Natural killer cell (primary cell): ENCODE data around the gene ABCC4. TPM values are rescaled to one million over a fixed set of nuclear protein-coding genes. Genes with fewer than 3 reads are reported as not detected.

Experiments used
- ATAC-seq, 3 donors: fragments of 150-1000 bp in 2 of 3; fragments of 200-7000 bp in 1 of 3; cut with Tn5 transposase; 1 replicate in 1 of 3; 2 replicates in 2 of 3; pipeline ENCODE4 v1.10.0; 2021; ENCODE audit warnings: mild to moderate bottlenecking in 2 of 3, moderate library complexity in 2 of 3
- DNase-seq, 2 donors: peaks; one replicate each; pipeline versions ENCODE4 v3.0.0 to v3.0.0-alpha.2; 2013 to 2021; ENCODE audit warnings: mixed read lengths in 1 of 2
- H3K27ac ChIP-seq: one replicate; pipeline ENCODE4 v1.5.1; 2013; ENCODE audit warnings: mild to moderate bottlenecking, low read length
- H3K27me3 ChIP-seq: one replicate; pipeline ENCODE4 v1.6.1; 2013; ENCODE audit warnings: low read length; ENCODE audit not compliant: control insufficient read depth, insufficient read depth
- H3K36me3 ChIP-seq: one replicate; pipeline ENCODE4 v1.6.1; 2013; ENCODE audit warnings: low read length; ENCODE audit not compliant: control insufficient read depth, insufficient read depth
- H3K4me1 ChIP-seq: one replicate; pipeline ENCODE4 v1.6.1; 2013; ENCODE audit warnings: low read length; ENCODE audit not compliant: control insufficient read depth, insufficient read depth
- H3K4me3 ChIP-seq: one replicate; pipeline ENCODE4 v1.5.1; 2013; ENCODE audit warnings: low read length
- H3K9me3 ChIP-seq: one replicate; pipeline ENCODE4 v1.6.1; 2013; ENCODE audit warnings: low read length; ENCODE audit not compliant: control insufficient read depth, insufficient read depth
- H3K27ac Mint-ChIP-seq, 2 donors: one replicate each; pipeline ENCODE4 v1.8.0; 2022; ENCODE audit warnings: mild to moderate bottlenecking in 2 of 2, mixed read lengths in 2 of 2, moderate library complexity in 1 of 2
- H3K27me3 Mint-ChIP-seq, 2 donors: one replicate each; pipeline ENCODE4 v1.8.0; 2022; ENCODE audit warnings: low read depth in 2 of 2, mixed read lengths in 2 of 2
- H3K36me3 Mint-ChIP-seq: one replicate; pipeline ENCODE4 v1.8.0; 2022; ENCODE audit warnings: mixed read lengths
- H3K4me1 Mint-ChIP-seq, 2 donors: one replicate each; pipeline ENCODE4 v1.8.0; 2022; ENCODE audit warnings: mixed read lengths in 2 of 2
- H3K4me3 Mint-ChIP-seq: one replicate; pipeline ENCODE4 v1.8.0; 2022; ENCODE audit warnings: mild to moderate bottlenecking, moderate library complexity, mixed read lengths
- H3K9me3 Mint-ChIP-seq, 2 donors: one replicate each; pipeline ENCODE4 v1.8.0; 2022; ENCODE audit warnings: mixed read lengths in 2 of 2
- CTCF ChIP-seq: fragments of 200-600 bp; IDR thresholded peaks from one replicate; pipeline ENCODE4 v1.8.0; 2022; ENCODE audit warnings: antibody characterized with exemption
- WGBS: methylation state at CpG from one replicate; pipeline ENCODE4 v1.1.7; 2013; ENCODE audit warnings: missing lambda C conversion rate; ENCODE audit not compliant: insufficient coverage; 5-methylcytosine and 5-hydroxymethylcytosine counted together
- intact Hi-C: fragments of 100-400 bp; cut with micrococcal nuclease; formaldehyde crosslinking; loops from one replicate; pipeline ENCODE4 v1.14.2; 2022
- total RNA-seq, 4 donors: library from RNA; stranded (reverse); fragments of 120-200 nt in 1 of 4; gene quantifications; one replicate each; pipeline versions ENCODE4 v1.2.3 to v1.2.4, GENCODE V29; 2013 to 2022

The ABCC4 gene
- total RNA-seq, 3 donors from 2014 or later (not counting 1 experiment from before 2014, with no cell fraction given) = 4.8 to 10.3 (median 6.5) TPM

GRCh38 chr13:95315752-95316151 is 14.5 kb upstream of the ABCC4 start:
- no peak overlapping the region for H3K27ac Mint-ChIP-seq
- WGBS = 84% methylated on average over 3 of the region's 3 CpGs
- no peak for DNase-seq
- intact Hi-C loops = no loop called here
- Histone ChIP-seq H3K4me1 (no peaks in the 10 kb centered on the region), H3K36me3 (no peaks in the 10 kb centered on the region), H3K27me3 (no peaks in the 10 kb centered on the region), H3K4me3 (no peak overlapping the region), H3K9me3 (no peaks in the 10 kb centered on the region), H3K27ac (no peak overlapping the region)
- no peaks in the 10 kb centered on the region for H3K4me1 Mint-ChIP-seq
- no peak for TF ChIP-seq CTCF
- H3K27me3 Mint-ChIP-seq = peaks cover 8% of the 10 kb centered on the region in 2 donors
- H3K4me3 Mint-ChIP-seq = no peak overlapping the region
- no peaks in the 10 kb centered on the region for H3K9me3 Mint-ChIP-seq
- no peaks in the 10 kb centered on the region for H3K36me3 Mint-ChIP-seq
- no peak for ATAC-seq

GRCh38 chr13:95307507-95307906 is 6.3 kb upstream of the ABCC4 start:
- no peak for TF ChIP-seq CTCF
- Mint-ChIP-seq H3K36me3 (no peaks in the 10 kb centered on the region), H3K4me1 (no peaks in the 10 kb centered on the region), H3K9me3 (no peaks in the 10 kb centered on the region), H3K27ac (no peak overlapping the region), H3K27me3 (peaks cover 3 to 8% of the 10 kb centered on the region in 2 donors), H3K4me3 (no peak overlapping the region)
- H3K36me3 ChIP-seq = no peaks in the 10 kb centered on the region
- DNase-seq (no peak), ATAC-seq (peak in 1 of 3 donors; percentile 29)
- no peak overlapping the region for H3K27ac ChIP-seq
- H3K27me3 ChIP-seq = no peaks in the 10 kb centered on the region
- H3K4me1 ChIP-seq = no peaks in the 10 kb centered on the region
- H3K9me3 ChIP-seq = no peaks in the 10 kb centered on the region
- intact Hi-C loops = no loop called here
- WGBS = 91% methylated on average over 6 of the region's 6 CpGs
- no peak overlapping the region for H3K4me3 ChIP-seq

GRCh38 chr13:95304453-95304852 is 3.2 kb upstream of the ABCC4 start:
- ATAC-seq (no peak), DNase-seq (no peak)
- no peaks in the 10 kb centered on the region for H3K36me3 ChIP-seq
- H3K27ac ChIP-seq = no peak overlapping the region
- intact Hi-C loops = loop anchor here (5.0 kb wide), 1 partner anchor 78 kb away; no protein-coding TSS in a partner anchor
- H3K4me1 ChIP-seq = peaks cover 16% of the 10 kb centered on the region
- H3K9me3 Mint-ChIP-seq = no peaks in the 10 kb centered on the region
- H3K36me3 Mint-ChIP-seq = no peaks in the 10 kb centered on the region
- H3K4me3 Mint-ChIP-seq = no peak overlapping the region
- H3K4me1 Mint-ChIP-seq = peaks cover 15 to 16% of the 10 kb centered on the region in 2 donors
- peaks cover 0 to 2% of the 10 kb centered on the region in 2 donors for H3K27me3 Mint-ChIP-seq
- no peaks in the 10 kb centered on the region for H3K27me3 ChIP-seq
- 40% methylated on average over 1 of the region's 2 CpGs for WGBS
- H3K9me3 ChIP-seq = no peaks in the 10 kb centered on the region
- H3K4me3 ChIP-seq = no peak overlapping the region
- TF ChIP-seq CTCF = no peak
- H3K27ac Mint-ChIP-seq = no peak overlapping the region

- no peaks in the 10 kb centered on the region for H3K9me3 Mint-ChIP-seq
- TF ChIP-seq CTCF = no peak
- peak overlapping the region; percentile 81 for H3K4me3 Mint-ChIP-seq
- intact Hi-C loops = loop anchor here (5.0 kb wide), 1 partner anchor 80 kb away; no protein-coding TSS in a partner anchor
- peak overlapping the region; percentile 58 for H3K4me3 ChIP-seq
- no peak overlapping the region for H3K27ac ChIP-seq
- no peak overlapping the region for H3K27ac Mint-ChIP-seq
- peaks cover 15 to 16% of the 10 kb centered on the region in 2 donors for H3K4me1 Mint-ChIP-seq
- no peaks in the 10 kb centered on the region for H3K9me3 ChIP-seq
- H3K36me3 ChIP-seq = no peaks in the 10 kb centered on the region
- peaks cover 16% of the 10 kb centered on the region for H3K4me1 ChIP-seq
- peaks cover 0 to 2% of the 10 kb centered on the region in 2 donors for H3K27me3 Mint-ChIP-seq
- ATAC-seq = no peak
- H3K36me3 Mint-ChIP-seq = no peaks in the 10 kb centered on the region
- WGBS = 17% methylated on average over 12 of the region's 13 CpGs
- peak in 1 of 2 donors; percentile 29 for DNase-seq
- no peaks in the 10 kb centered on the region for H3K27me3 ChIP-seq
Observed at GRCh38 chr13:95301968-95302393, 730 bp upstream of the ABCC4 start.
